ENCODE data around the gene CCDC106.

CCDC106 gene

GRCh38 chr19:55695511-55696290, 47.7 kb downstream of the CCDC106 start:
- TF ChIP-seq CTCF (IDR thresholded peaks at IDR 0.05; ENCODE audit: control insufficient read depth, insufficient read depth, low read depth, low read length, missing control alignments): no peak
- DNase-seq (ENCODE audit: low read depth): no peak
- no peak overlapping the region for H3K4me3 ChIP-seq (ENCODE audit: control insufficient read depth, low read depth, low read length)

GRCh38 chr19:55696301-55697068, 48.5 kb downstream of the CCDC106 start:
- TF ChIP-seq CTCF (IDR thresholded peaks at IDR 0.05; ENCODE audit: control insufficient read depth, insufficient read depth, low read depth, low read length, missing control alignments): no peak
- no peak overlapping the region for H3K4me3 ChIP-seq (ENCODE audit: control insufficient read depth, low read depth, low read length)
- DNase-seq (ENCODE audit: low read depth): no peak

- no peak overlapping the region for H3K4me3 ChIP-seq (ENCODE audit: control insufficient read depth, low read depth, low read length)
- no peak for TF ChIP-seq CTCF (IDR thresholded peaks at IDR 0.05; ENCODE audit: control insufficient read depth, insufficient read depth, low read depth, low read length, missing control alignments)
- DNase-seq (ENCODE audit: low read depth): no peak
Measured at GRCh38 chr19:55697069-55697440, 49.0 kb downstream of the CCDC106 start.

- no peak overlapping the region for H3K4me3 ChIP-seq (ENCODE audit: control insufficient read depth, low read depth, low read length)
- no peak for DNase-seq (ENCODE audit: low read depth)
- TF ChIP-seq CTCF (IDR thresholded peaks at IDR 0.05; ENCODE audit: control insufficient read depth, insufficient read depth, low read depth, low read length, missing control alignments): no peak
Measured at GRCh38 chr19:55697698-55698097, 49.7 kb downstream of the CCDC106 start.

- no peak for DNase-seq (ENCODE audit: low read depth)
- H3K4me3 ChIP-seq (ENCODE audit: control insufficient read depth, low read depth, low read length): no peak overlapping the region
Measured at GRCh38 chr19:55698256-55698655, 50.2 kb downstream of the CCDC106 start.

GRCh38 chr19:55699221-55699620, 51.2 kb downstream of the CCDC106 start:
- no peak for DNase-seq (ENCODE audit: low read depth)

More at GRCh38 chr19:55698256-55698655, 50.2 kb downstream of the CCDC106 start:
- no peak for TF ChIP-seq CTCF (IDR thresholded peaks at IDR 0.05; ENCODE audit: control insufficient read depth, insufficient read depth, low read depth, low read length, missing control alignments)

More at GRCh38 chr19:55699221-55699620, 51.2 kb downstream of the CCDC106 start:
- H3K4me3 ChIP-seq (ENCODE audit: control insufficient read depth, low read depth, low read length): no peak overlapping the region
- no peak for TF ChIP-seq CTCF (IDR thresholded peaks at IDR 0.05; ENCODE audit: control insufficient read depth, insufficient read depth, low read depth, low read length, missing control alignments)

Data from AG09309 (cell line).